ENCODE data around the gene USP20. TPM values are rescaled to one million over a fixed set of nuclear protein-coding genes. Genes with fewer than 3 reads are reported as not detected.

Gene USP20
- total and polyA plus RNA-seq, 2 donors (not counting 3 experiments of a cell fraction or from before 2014, with no cell fraction given): 13.4 to 25.9 TPM

- POLR2A ChIA-PET: no interaction called here
- FAIRE-seq (no peak), DNase-seq (ENCODE audit: low read depth, low spot score) (no peak)
- H3K27me3 ChIP-seq (ENCODE audit: control insufficient read depth in 2 of 2, insufficient read depth in 2 of 2, low read length in 2 of 2): no peaks in the 10 kb centered on the region
- no peak for TF ChIP-seq JUN (IDR thresholded peaks at IDR 0.05; ENCODE audit: borderline replicate concordance, insufficient read depth, insufficient read length, low read depth)
- no peak for TF ChIP-seq MYC (IDR thresholded peaks at IDR 0.05; ENCODE audit: low read depth, low read length)
- no peak for TF ChIP-seq GATA2 (IDR thresholded peaks at IDR 0.05; ENCODE audit: insufficient read depth, insufficient read length, low read depth, low read length)
- no peak for TF ChIP-seq CTCF (IDR thresholded peaks at IDR 0.05; ENCODE audit: extremely low read depth in 1 of 2, insufficient read depth in 1 of 2, low read depth in 1 of 2, low read length in 2 of 2)
- H3K9me1 ChIP-seq (replicated peaks; ENCODE audit: control insufficient read depth, extremely low read depth, insufficient read depth, low read length): no peaks in the 10 kb centered on the region
- intact Hi-C loops (cut with micrococcal nuclease): no loop called here
- H3K27ac ChIP-seq (ENCODE audit: insufficient read depth, low read depth, low read length): no peak overlapping the region
- no peak overlapping the region for H3K4me2 ChIP-seq (ENCODE audit: insufficient read depth, low read length)
- dilution Hi-C loops (cut with MboI; ENCODE audit: extremely low pct_ligation_motif_present, low sequenced_read_pairs): no loop called here
- H3K79me2 ChIP-seq (ENCODE audit: control insufficient read depth, insufficient read depth, low read length): peaks cover 2% of the 10 kb centered on the region
- H3K9ac ChIP-seq (replicated peaks; ENCODE audit: extremely low read depth, insufficient read depth, low read length): no peak overlapping the region
- H3K9me3 ChIP-seq (replicated peaks; ENCODE audit: control insufficient read depth, insufficient read depth, low read length): no peaks in the 10 kb centered on the region
- H3K4me1 ChIP-seq (ENCODE audit: control insufficient read depth, extremely low read depth, insufficient read depth, low read length): no peaks in the 10 kb centered on the region
- H2AFZ ChIP-seq (ENCODE audit: low read depth, low read length): no peak overlapping the region
- peaks cover 10 to 13% of the 10 kb centered on the region in 2 experiments for H3K36me3 ChIP-seq (ENCODE audit: control insufficient read depth in 2 of 2, extremely low read depth in 1 of 2, insufficient read depth in 2 of 2, low read length in 2 of 2)
- CTCF ChIA-PET: no interaction called here
- no TSS peak for BruUV-seq (replicated peaks)
- H3K4me3 ChIP-seq (replicated peaks in 1 of 3; ENCODE audit: insufficient read depth in 1 of 3, low read depth in 1 of 3, low read length in 3 of 3): no peak overlapping the region
- no peaks in the 10 kb centered on the region for H4K20me1 ChIP-seq (replicated peaks; ENCODE audit: control insufficient read depth, extremely low read depth, insufficient read depth, low read length)
Measured at GRCh38 chr9:129828051-129828450, 7.2 kb upstream of the USP20 start.

GRCh38 chr9:129828969-129829368, 6.3 kb upstream of the USP20 start:
- Histone ChIP-seq H3K9me1 (replicated peaks; ENCODE audit: control insufficient read depth, extremely low read depth, insufficient read depth, low read length) (no peaks in the 10 kb centered on the region), H2AFZ (ENCODE audit: low read depth, low read length) (no peak overlapping the region), H3K27me3 (ENCODE audit: control insufficient read depth in 2 of 2, insufficient read depth in 2 of 2, low read length in 2 of 2) (no peaks in the 10 kb centered on the region), H3K4me3 (replicated peaks in 1 of 3; ENCODE audit: insufficient read depth in 1 of 3, low read depth in 1 of 3, low read length in 3 of 3) (no peak overlapping the region), H3K27ac (ENCODE audit: insufficient read depth, low read depth, low read length) (no peak overlapping the region), H3K9me3 (replicated peaks; ENCODE audit: control insufficient read depth, insufficient read depth, low read length) (no peaks in the 10 kb centered on the region), H3K79me2 (ENCODE audit: control insufficient read depth, insufficient read depth, low read length) (no peaks in the 10 kb centered on the region), H3K4me2 (ENCODE audit: insufficient read depth, low read length) (no peak overlapping the region), H3K9ac (replicated peaks; ENCODE audit: extremely low read depth, insufficient read depth, low read length) (no peak overlapping the region), H4K20me1 (replicated peaks; ENCODE audit: control insufficient read depth, extremely low read depth, insufficient read depth, low read length) (no peaks in the 10 kb centered on the region), H3K36me3 (ENCODE audit: control insufficient read depth in 2 of 2, extremely low read depth in 1 of 2, insufficient read depth in 2 of 2, low read length in 2 of 2) (peaks cover 10 to 13% of the 10 kb centered on the region in 2 experiments), H3K4me1 (ENCODE audit: control insufficient read depth, extremely low read depth, insufficient read depth, low read length) (no peaks in the 10 kb centered on the region)
- ChIA-PET CTCF (interaction anchor here (1.0 kb wide), 1 partner anchor 9 kb away, joined by 3 read pairs; no protein-coding TSS in a partner anchor), POLR2A (no interaction called here)
- intact Hi-C loops (cut with micrococcal nuclease) (no loop called here), dilution Hi-C loops (cut with MboI; ENCODE audit: extremely low pct_ligation_motif_present, low sequenced_read_pairs) (no loop called here)
- DNase-seq (ENCODE audit: low read depth, low spot score) (no peak), FAIRE-seq (no peak)
- no TSS peak for BruUV-seq (replicated peaks)
- TF ChIP-seq CTCF (IDR thresholded peaks at IDR 0.05; ENCODE audit: extremely low read depth in 1 of 2, insufficient read depth in 1 of 2, low read depth in 1 of 2, low read length in 2 of 2): no peak
- no peak for TF ChIP-seq MAX (IDR thresholded peaks at IDR 0.05; ENCODE audit: insufficient read depth, insufficient read length)
- no peak for TF ChIP-seq GATA2 (IDR thresholded peaks at IDR 0.05; ENCODE audit: insufficient read depth, insufficient read length, low read depth, low read length)
- TF ChIP-seq MYC (IDR thresholded peaks at IDR 0.05; ENCODE audit: low read depth, low read length): no peak
- no peak for TF ChIP-seq FOS (IDR thresholded peaks at IDR 0.05; ENCODE audit: borderline replicate concordance, insufficient read depth, low read length)
- no peak for TF ChIP-seq JUN (IDR thresholded peaks at IDR 0.05; ENCODE audit: borderline replicate concordance, insufficient read depth, insufficient read length, low read depth)
- no peak for TF ChIP-seq POLR2A (IDR thresholded peaks at IDR 0.05; ENCODE audit: low read depth, low read length)
- TF ChIP-seq POLR2AphosphoS5 (IDR thresholded peaks at IDR 0.05; ENCODE audit: insufficient read depth, low read depth, low read length): no peak
- TF ChIP-seq EZH2 (IDR thresholded peaks at IDR 0.05; ENCODE audit: borderline replicate concordance, low read depth, low read length, severe bottlenecking): no peak
